ENCODE results near the gene NRG4.
"Not testable (repeated sequence)": the region's sequence is repeated elsewhere in the genome, so short reads cannot be mapped to it uniquely, and the experiment has no call there.

NRG4 gene

GRCh38 chr15:75992897-75993296 lies 19.3 kb downstream of the NRG4 start:
- DNase-seq (ENCODE audit: low read depth), result no peak

GRCh38 chr15:75989875-75990274 lies 22.3 kb downstream of the NRG4 start:
- no peak for DNase-seq (ENCODE audit: low read depth)

- DNase-seq (ENCODE audit: low read depth), result peak; percentile 19
These were observed 23.2 kb downstream of the NRG4 start for GRCh38 chr15:75989045-75989444.

- DNase-seq (ENCODE audit: low read depth), result no peak
These were observed 26.3 kb downstream of the NRG4 start for GRCh38 chr15:75985971-75986370.

DNA sequence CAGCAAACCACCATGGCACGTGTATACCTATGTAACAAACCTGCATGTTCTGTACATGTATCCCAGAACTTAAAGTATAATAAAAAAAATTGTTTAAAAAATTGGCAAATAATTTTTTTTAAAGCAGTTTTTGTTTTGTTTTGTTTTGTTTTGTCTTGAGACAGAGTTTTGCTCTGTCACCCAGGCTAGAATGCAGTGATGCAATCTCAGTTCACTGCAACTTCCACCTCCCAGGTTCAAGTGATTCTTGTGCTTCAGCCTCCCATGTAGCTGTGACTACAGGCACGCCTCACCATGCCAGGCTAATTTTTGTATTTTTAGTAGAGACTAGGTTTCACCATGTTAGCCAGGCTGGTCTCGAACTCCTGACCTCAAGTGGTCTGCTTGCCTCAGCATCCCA lies 27.5 kb downstream of the NRG4 start:
- DNase-seq (ENCODE audit: low read depth), result not testable (repeated sequence)

DNA sequence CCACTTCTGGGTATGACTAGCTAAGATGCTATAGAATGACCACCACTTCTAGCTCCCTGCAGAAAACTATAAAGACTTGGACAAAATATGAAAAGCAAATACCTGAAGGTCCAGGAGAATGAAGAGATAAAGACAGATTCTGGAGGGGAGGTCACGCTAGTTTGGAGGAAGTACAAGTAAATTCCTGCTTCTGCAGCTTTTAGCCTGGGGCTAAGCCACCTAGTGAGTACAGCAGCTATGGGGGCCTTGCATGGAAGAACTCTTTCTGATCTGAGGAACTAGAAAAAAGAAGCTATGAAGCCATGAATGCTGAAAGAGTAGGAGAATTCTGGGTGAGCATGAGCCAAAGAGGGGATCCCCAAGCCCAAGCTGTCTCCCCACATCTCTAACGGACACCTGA lies 29.8 kb downstream of the NRG4 start:
- no peak for DNase-seq (ENCODE audit: low read depth)

- no peak for DNase-seq (ENCODE audit: low read depth)
These were observed 30.9 kb downstream of the NRG4 start for GRCh38 chr15:75981149-75981815.

DNA sequence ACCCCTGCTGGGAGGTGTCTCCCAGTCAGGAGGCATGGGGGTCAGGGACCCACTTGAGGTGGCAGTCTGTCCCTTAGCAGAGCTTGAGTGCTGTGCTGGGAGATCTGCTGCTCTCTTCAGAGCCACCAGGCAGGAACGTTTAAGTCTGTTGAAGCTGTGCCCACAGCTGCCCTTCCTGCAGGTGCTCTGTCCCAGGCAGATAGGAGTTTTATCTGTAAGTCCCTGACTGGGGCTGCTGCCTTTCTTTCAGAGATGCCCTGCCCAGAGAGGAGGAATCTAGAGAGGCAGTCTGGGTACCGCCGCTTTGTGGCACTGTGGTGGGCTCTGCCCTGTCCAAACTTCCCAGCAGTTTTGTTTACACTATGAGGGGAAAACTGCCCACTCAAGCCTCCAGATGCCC lies 35.5 kb downstream of the NRG4 start:
- DNase-seq (ENCODE audit: low read depth), result not testable (repeated sequence)

DNA sequence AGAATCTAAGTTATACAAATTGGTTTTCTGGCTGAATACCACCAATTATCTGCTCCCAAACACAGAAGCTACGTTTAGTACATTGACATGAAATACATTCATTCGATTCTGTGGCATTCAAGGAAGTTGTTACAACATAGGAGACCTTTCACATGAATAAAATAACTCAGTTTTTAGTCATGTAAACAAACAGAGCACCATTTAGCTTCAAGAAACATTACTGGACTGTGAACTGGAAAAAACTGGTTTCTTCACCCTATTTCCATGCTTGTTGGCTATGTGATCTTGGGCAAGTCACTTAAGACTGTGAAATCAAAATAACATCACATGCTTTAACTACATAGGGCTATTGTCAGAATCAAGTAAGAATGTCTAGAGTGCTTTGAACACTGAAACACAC lies 46.2 kb downstream of the NRG4 start:
- peak; percentile 16 for DNase-seq (ENCODE audit: low read depth)

DNA sequence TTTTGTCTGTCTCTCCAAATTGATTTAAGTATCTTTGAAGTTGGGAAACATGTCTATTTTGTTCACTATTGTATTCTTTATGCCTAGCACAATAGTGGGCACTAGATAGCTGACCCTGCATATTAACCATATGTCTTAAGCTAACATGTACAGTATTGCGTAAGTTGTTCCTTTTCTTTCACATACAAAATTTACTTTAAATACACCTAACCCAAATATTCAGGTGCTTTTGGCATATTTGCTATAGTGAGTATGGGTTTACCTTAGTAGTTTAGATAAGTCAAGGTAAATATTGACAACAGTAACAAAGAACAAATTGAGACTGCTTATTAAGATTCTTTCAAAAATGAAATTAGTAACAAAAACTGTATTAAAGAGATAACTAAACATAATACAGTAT lies 50.9 kb downstream of the NRG4 start:
- no peak for DNase-seq (ENCODE audit: low read depth)

GRCh38 chr15:75955720-75956119 lies 56.5 kb downstream of the NRG4 start:
- DNase-seq (ENCODE audit: low read depth), result no peak

GRCh38 chr15:75952525-75952924 lies 59.7 kb downstream of the NRG4 start:
- DNase-seq (ENCODE audit: low read depth), result no peak

GRCh38 chr15:75948761-75949296 lies 63.4 kb downstream of the NRG4 start:
- no peak for DNase-seq (ENCODE audit: low read depth)

DNA sequence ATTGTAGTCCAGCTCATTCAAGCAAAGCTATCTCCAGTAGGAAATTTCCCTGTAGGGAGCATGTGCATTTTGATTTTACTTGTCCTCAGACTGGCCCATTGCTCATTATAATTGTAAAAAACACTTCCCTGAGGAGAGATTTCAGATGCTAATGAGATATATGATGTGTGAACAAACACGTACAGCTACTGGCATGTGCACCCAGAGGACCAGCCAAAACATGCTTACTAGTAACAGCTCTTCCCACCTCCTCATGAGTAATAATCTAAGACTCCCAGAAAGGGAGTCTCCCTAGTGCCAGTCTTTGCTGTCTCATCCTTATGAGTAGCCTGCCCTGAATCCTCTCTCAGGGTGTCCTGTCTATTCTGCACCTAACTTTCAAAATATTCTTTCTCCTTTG lies 65.1 kb downstream of the NRG4 start:
- peak; percentile 68 for DNase-seq (ENCODE audit: low read depth)

- no peak for DNase-seq (ENCODE audit: low read depth)
These were observed 66.3 kb downstream of the NRG4 start for GRCh38 chr15:75945953-75946352.

DNA sequence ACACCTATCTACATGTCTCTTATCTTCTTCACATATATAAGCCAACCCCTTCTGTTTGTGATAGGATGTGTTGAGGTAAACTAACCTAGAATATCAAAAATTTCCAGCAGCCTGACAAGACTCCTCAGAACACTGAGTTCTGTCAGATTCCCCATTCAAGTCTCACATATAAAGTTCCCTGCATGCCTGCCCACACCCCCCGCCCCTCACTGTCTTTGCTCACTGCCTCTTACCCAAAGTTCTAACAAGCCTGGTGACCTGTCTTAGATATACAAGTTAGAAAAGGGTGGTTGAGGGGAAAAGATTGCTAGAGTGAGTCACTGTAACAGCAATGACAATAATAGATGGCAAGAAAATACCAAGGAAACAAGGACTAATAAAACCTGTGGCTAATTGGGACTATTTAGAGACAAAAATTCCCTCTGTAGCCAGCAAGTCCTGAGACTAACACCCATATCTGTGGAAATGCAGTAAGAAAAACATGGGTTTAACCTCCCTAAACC lies 68.5 kb downstream of the NRG4 start:
- DNase-seq (ENCODE audit: low read depth), result no peak

DNA sequence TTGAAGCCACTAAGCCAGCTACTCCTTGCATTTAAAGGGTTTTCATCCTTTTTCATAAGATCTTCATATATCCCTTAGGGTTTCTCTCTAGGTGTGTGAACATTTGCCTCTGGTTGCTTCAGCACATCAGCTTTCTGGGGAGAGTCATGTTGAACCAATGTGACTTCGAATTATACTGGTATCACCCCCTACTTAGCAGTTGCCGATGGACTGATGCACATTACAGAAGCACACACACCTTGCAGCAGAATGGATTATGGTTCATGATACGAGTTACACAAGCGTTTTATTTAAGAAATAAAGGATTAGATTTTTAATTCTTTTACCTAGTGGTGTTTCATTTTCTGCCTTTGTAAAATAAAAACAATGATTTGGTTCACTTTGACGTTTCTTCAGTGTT lies 69.0 kb downstream of the NRG4 start:
- DNase-seq (ENCODE audit: low read depth), result no peak

- no peak for DNase-seq (ENCODE audit: low read depth)
These were observed 69.8 kb downstream of the NRG4 start for GRCh38 chr15:75942464-75942863.

DNA sequence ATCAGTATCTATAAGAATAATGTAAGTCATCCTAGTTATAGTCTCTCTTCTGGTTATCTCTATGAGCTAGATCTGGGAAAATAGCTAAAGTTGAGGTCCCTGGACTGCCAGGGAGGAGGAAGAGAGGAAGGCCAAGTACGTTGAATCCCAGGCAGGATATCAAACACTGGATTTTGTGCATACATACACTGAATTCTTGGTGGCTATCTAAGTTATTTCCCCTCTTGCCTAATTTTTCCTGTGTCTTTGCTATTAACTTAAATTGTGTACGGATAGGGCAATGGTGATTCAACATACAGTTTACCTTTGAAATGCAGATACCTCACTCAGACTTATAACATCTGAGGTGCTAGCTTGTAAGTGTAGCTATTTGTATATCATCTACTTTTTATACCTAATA lies 81.4 kb downstream of the NRG4 start:
- no peak for DNase-seq (ENCODE audit: low read depth)

- no peak for DNase-seq (ENCODE audit: low read depth)
These were observed 82.2 kb downstream of the NRG4 start for GRCh38 chr15:75929799-75930565.

GRCh38 chr15:75928680-75929608 lies 83.3 kb downstream of the NRG4 start:
- DNase-seq (ENCODE audit: low read depth), result no peak

DNA sequence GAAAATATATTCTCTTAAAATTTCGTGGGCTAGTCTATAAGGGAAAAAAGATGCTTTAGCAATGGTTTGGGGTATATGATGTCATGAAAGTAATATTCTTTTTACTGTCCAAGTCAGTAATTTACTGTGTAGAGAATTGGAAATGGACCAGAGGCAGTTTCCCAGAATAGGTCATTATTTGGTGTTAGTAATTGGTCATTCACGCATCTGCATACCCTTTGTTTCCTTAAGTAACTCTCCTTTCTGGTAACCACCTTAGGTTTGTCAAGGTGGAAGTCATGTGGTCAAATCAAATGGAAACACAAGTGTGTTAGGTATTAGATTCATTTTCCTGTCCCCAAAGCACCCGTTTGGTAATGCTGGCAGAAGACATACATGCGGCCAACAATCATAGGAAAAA lies 84.6 kb downstream of the NRG4 start:
- no peak for DNase-seq (ENCODE audit: low read depth)
